GM23248 (cell line): Measurements from ENCODE around the gene ASPHD1. TPM values are rescaled to one million over a fixed set of nuclear protein-coding genes. Genes with fewer than 3 reads are reported as not detected.
"Not testable (repeated sequence)": the region's sequence is repeated elsewhere in the genome, so short reads cannot be mapped to it uniquely, and the experiment has no call there.

ENCODE experiments used
- DNase-seq: peaks from one replicate; pipeline ENCODE4 v3.0.0-alpha.2; 2015
- H2AFZ ChIP-seq: fragments of 200-600 bp; sonication (generic); 2 replicates; pipeline ENCODE4 v1.6.1; 2016; ENCODE audit warnings: antibody characterized with exemption
- H3F3A ChIP-seq: fragments of 200-600 bp; sonication (generic); 2 replicates; pipeline ENCODE4 v1.6.1; 2016; ENCODE audit warnings: mild to moderate bottlenecking, antibody characterized with exemption, mixed run types; ENCODE audit not compliant: insufficient read depth
- H3K27ac ChIP-seq: fragments of 200-600 bp; sonication (generic); 2 replicates; pipeline ENCODE4 v1.5.1; 2016; ENCODE audit warnings: mild to moderate bottlenecking
- H3K27me3 ChIP-seq: fragments of 200-600 bp; sonication (generic); replicated peaks from 2 replicates; pipeline ENCODE4 v1.6.1; 2016; ENCODE audit warnings: mild to moderate bottlenecking; ENCODE audit not compliant: insufficient read depth
- H3K36me3 ChIP-seq: fragments of 200-600 bp; sonication (generic); 2 replicates; pipeline ENCODE4 v1.6.1; 2016; ENCODE audit warnings: low read depth, mild to moderate bottlenecking
- H3K4me1 ChIP-seq: fragments of 200-600 bp; sonication (generic); 2 replicates; pipeline ENCODE4 v1.6.1; 2016; ENCODE audit warnings: mild to moderate bottlenecking; ENCODE audit not compliant: insufficient read depth
- H3K4me2 ChIP-seq: fragments of 200-600 bp; sonication (generic); one replicate; pipeline ENCODE4 v1.6.1; 2016; ENCODE audit warnings: mild to moderate bottlenecking; ENCODE audit not compliant: unreplicated experiment
- H3K4me3 ChIP-seq: fragments of 200-600 bp; sonication (generic); 2 replicates; pipeline ENCODE4 v1.5.1; 2016; ENCODE audit warnings: mild to moderate bottlenecking
- H3K79me2 ChIP-seq: fragments of 200-600 bp; sonication (generic); 2 replicates; pipeline ENCODE4 v1.6.1; 2016; ENCODE audit warnings: mild to moderate bottlenecking; ENCODE audit not compliant: insufficient read depth
- H3K9ac ChIP-seq: fragments of 200-600 bp; sonication (generic); 2 replicates; pipeline ENCODE4 v1.6.1; 2016; ENCODE audit warnings: mild to moderate bottlenecking
- H3K9me2 ChIP-seq: fragments of 200-600 bp; sonication (generic); 2 replicates; pipeline ENCODE4 v1.6.1; 2016; ENCODE audit warnings: mixed run types, mild to moderate bottlenecking, moderate library complexity; ENCODE audit not compliant: insufficient read depth
- H3K9me3 ChIP-seq: fragments of 200-600 bp; sonication (generic); one replicate; pipeline ENCODE4 v1.6.1; 2017; ENCODE audit warnings: low read depth
- H4K20me1 ChIP-seq: fragments of 200-600 bp; sonication (generic); 2 replicates; pipeline ENCODE4 v1.6.0; 2016; ENCODE audit not compliant: insufficient read depth
- EZH2 ChIP-seq: fragments of 200-600 bp; sonication (generic); IDR thresholded peaks from 2 replicates; pipeline ENCODE4 v1.6.1; 2018; ENCODE audit warnings: antibody characterized with exemption, mild to moderate bottlenecking; ENCODE audit not compliant: insufficient read depth, poor library complexity, severe bottlenecking
- EZH2phosphoT487 ChIP-seq: fragments of 200-600 bp; sonication (generic); IDR thresholded peaks from 2 replicates; pipeline ENCODE4 v1.6.1; 2018; ENCODE audit warnings: antibody characterized with exemption, moderate library complexity, mild to moderate bottlenecking, low read depth; ENCODE audit not compliant: insufficient read depth
- WGBS, 2 experiments: methylation state at CpG; one replicate each; pipeline ENCODE4 v1.1.6; 2015 to 2017; ENCODE audit warnings: low lambda C conversion rate in 2 of 2, low coverage in 1 of 2; ENCODE audit errors: missing lambda C conversion rate in 2 of 2; 5-methylcytosine and 5-hydroxymethylcytosine counted together
- in situ Hi-C: fragments of 300-500 bp; cut with MboI; formaldehyde crosslinking; loops from 2 replicates; pipeline ENCODE4 v1.15.0; 2020
- polyA plus RNA-seq: library from polyadenylated mRNA; unstranded; fragments of >200 nt; fragmentation: Nextera tagmentation; extraction: Ambion mirVana; gene quantifications from 2 replicates; pipeline ENCODE4 v1.2.1, GENCODE V29; 2016
- total RNA-seq: library from RNA; depleted of rRNA; stranded (reverse); fragments of >200 nt; shearing (Covaris generic); gene quantifications from 2 replicates; pipeline ENCODE4 v1.2.3, GENCODE V29; 2014

ASPHD1 gene
- total and polyA plus RNA-seq, 2 experiments from 2014 or later = 6.9 to 19.3 TPM

DNA sequence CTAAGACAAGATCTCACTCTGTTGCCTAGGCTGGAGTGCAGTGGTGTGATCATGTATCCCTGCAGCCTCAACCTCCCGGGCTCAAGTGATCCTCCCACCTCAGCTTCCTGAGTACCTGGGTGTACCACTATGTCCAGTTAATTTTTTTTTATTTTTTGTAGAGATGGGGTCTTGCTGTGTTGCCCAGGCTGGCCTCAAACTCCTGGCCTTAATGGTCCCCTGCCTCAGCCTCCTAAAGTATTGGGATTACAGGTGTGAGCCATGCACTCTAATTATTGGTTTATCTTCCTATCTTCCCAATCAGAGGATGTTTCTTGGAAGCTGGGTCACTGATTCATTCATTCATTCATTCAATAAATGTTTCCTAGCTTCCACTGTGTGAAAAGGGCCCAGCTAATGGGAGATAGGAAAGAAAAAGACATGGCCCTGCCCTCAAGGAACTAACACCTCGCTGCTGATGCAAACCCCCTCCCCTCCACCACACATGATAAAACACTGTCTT lies 8.5 kb downstream of the ASPHD1 start:
- Histone ChIP-seq H3K9ac (no peak overlapping the region), H3K9me2 (no peaks in the 10 kb centered on the region), H3K27me3 (no peaks in the 10 kb centered on the region), H3K79me2 (peaks cover 2% of the 10 kb centered on the region), H2AFZ (no peak overlapping the region), H4K20me1 (no peaks in the 10 kb centered on the region), H3F3A (peaks cover 21% of the 10 kb centered on the region; the same call in 1 of the 2 replicates), H3K36me3 (no peaks in the 10 kb centered on the region; the same call in 1 of the 2 replicates), H3K4me3 (no peak overlapping the region), H3K4me1 (no peaks in the 10 kb centered on the region), H3K9me3 (no peaks in the 10 kb centered on the region), H3K4me2 (no peak overlapping the region), H3K27ac (no peak overlapping the region)
- no peak for DNase-seq
- WGBS, 2 experiments = 94 to 100% methylated on average over 2 of the region's 2 CpGs
- in situ Hi-C loops = no loop called here
- TF ChIP-seq EZH2 (no peak), EZH2phosphoT487 (no peak)

DNA sequence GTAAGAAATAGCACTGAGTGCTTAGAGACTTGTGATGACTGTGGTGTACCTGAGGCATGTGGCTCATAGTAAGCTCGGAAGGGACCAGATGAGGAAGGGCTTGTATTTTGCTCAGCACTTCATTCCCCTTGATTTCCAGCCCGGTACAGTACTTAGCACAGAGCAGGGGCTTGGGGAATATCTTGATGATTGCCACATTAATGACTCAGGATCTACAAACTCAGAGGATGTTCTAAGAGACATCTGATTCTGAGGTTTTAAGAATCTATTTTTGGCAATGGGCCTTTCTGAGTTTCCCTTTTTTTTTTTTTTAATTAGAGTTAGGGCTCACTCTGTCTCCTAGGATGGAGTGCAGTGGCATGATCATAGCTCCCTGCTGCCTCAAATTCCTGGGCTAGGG lies 9.1 kb downstream of the ASPHD1 start:
- Histone ChIP-seq H3K36me3 (no peaks in the 10 kb centered on the region; the same call in 1 of the 2 replicates), H3K9ac (no peak overlapping the region), H3K4me3 (no peak overlapping the region), H3K4me2 (no peak overlapping the region), H4K20me1 (no peaks in the 10 kb centered on the region), H3K9me2 (no peaks in the 10 kb centered on the region), H3K27ac (no peak overlapping the region), H3K9me3 (no peaks in the 10 kb centered on the region), H2AFZ (no peak overlapping the region), H3K4me1 (no peaks in the 10 kb centered on the region), H3K79me2 (no peaks in the 10 kb centered on the region), H3K27me3 (no peaks in the 10 kb centered on the region), H3F3A (peaks cover 21% of the 10 kb centered on the region; the same call in 1 of the 2 replicates)
- peak; percentile 52 for DNase-seq
- TF ChIP-seq EZH2phosphoT487 (no peak), EZH2 (no peak)
- 94 to 100% methylated on average over 2 of the region's 2 CpGs for WGBS, 2 experiments
- in situ Hi-C loops = no loop called here

DNA sequence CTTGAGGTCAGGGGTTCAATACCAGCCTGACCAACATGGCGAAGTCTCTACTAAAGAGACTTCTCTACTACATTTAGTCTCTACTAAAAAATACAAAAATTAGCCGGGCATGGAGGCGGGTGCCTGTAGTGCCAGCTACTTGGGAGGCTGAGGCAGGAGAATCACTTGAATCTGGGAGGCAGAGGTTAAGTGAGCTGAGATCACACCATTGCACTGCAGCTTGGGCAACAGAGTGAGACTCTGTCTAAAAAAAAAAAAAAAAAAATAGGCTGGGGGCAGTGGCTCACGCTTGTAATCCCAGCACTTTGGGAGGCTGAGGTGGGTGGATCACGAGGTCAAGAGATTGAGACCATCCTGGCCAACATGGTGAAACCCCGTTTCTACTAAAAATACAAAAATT lies 9.6 kb downstream of the ASPHD1 start:
- in situ Hi-C loops = not testable (repeated sequence)

DNA sequence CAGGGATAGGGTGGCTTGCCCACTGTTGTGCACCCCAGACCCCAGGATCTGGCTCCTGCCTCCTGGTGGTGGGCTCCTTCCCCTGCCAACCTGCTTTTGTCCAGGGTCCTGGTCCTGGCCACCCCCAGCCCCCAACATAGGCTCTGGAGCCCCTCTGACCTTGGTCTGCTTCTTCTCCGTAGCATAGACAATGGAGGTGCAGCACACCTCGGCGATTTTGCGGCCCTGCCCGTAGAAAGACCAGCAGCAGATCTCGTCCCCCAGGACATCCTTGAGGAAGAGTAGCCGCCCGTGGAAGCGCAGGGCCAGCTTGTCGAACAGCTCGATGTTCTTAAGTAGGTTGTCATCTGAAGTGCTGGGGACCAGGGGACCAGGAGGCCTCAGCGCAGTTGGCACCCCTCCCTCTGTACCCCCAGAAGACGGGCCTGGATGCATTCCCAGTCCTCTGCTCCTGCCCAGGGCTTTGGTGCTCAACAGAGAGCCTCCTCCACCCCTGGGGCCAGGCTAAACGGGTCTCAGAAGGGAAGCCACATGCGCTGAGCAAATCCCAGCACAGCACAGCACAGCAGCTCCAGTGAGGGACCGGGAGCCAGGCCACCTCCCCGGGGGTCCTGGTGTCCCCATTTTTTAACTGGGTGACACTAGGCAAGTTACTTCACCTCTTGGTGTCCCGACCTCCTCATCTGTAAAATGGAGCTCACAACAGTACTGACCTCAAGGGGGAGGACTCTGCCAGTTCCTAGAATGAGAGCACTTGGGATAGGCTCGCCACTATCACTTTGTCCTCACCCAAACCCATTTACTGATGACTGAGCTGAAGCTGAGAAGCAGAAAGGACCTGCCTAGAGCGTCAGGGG lies 10.8 kb downstream of the ASPHD1 start:
- Histone ChIP-seq H3K27ac (no peak overlapping the region), H3K9me3 (no peaks in the 10 kb centered on the region), H3K4me2 (no peak overlapping the region), H3K9me2 (no peaks in the 10 kb centered on the region), H3K4me3 (no peak overlapping the region), H2AFZ (no peak overlapping the region), H3K79me2 (no peaks in the 10 kb centered on the region), H3K9ac (no peak overlapping the region), H3K27me3 (no peaks in the 10 kb centered on the region), H3K36me3 (no peaks in the 10 kb centered on the region; the same call in 1 of the 2 replicates), H3F3A (peaks cover 21% of the 10 kb centered on the region; the same call in 1 of the 2 replicates), H3K4me1 (no peaks in the 10 kb centered on the region), H4K20me1 (no peaks in the 10 kb centered on the region)
- no peak for TF ChIP-seq EZH2
- no peak for TF ChIP-seq EZH2phosphoT487
- 89% methylated on average over 20 of the region's 20 CpGs for WGBS, 2 experiments
- DNase-seq = no peak
- in situ Hi-C loops = no loop called here

More for the DNA sequence above, 9.6 kb downstream of the ASPHD1 start:
- not testable (repeated sequence) for H3K36me3 ChIP-seq, H4K20me1 ChIP-seq, H2AFZ ChIP-seq, H3K4me2 ChIP-seq, H3K27ac ChIP-seq, H3K79me2 ChIP-seq, DNase-seq, H3K27me3 ChIP-seq, H3K4me1 ChIP-seq, H3K9me3 ChIP-seq, H3K9ac ChIP-seq, H3K4me3 ChIP-seq, H3K9me2 ChIP-seq
- WGBS, 2 experiments = 81 to 82% methylated on average over 6 of the region's 6 CpGs
- H3F3A ChIP-seq = peaks cover 21% of the 10 kb centered on the region; the same call in 1 of the 2 replicates
